ENCODE data around the gene FRMD4A.

DNA sequence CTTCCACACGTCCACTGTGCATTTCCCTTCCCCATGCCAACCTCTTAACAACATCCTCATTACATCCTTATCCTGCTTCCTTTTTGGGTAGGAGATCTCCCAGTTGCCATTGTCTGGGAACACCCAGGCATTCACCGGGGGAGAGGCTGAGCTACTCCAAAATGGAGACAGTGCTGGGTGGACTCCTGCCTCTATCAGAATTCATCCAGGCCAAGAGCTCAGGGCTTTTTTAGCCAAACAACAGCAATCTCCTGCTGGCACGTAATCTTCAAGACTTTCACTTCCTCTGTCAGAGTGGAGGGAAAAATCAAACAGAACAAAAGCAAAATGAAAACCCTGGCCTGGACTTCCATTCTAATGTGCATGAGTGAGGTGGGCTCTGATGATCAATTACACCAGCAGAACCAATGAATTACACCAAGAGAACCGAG lies 499.0 kb downstream of the FRMD4A start:
- no peak for TF ChIP-seq POLR2A (IDR thresholded peaks at IDR 0.05)
- no peak for TF ChIP-seq EP300 (IDR thresholded peaks at IDR 0.05)
- TF ChIP-seq, protein P1, sequence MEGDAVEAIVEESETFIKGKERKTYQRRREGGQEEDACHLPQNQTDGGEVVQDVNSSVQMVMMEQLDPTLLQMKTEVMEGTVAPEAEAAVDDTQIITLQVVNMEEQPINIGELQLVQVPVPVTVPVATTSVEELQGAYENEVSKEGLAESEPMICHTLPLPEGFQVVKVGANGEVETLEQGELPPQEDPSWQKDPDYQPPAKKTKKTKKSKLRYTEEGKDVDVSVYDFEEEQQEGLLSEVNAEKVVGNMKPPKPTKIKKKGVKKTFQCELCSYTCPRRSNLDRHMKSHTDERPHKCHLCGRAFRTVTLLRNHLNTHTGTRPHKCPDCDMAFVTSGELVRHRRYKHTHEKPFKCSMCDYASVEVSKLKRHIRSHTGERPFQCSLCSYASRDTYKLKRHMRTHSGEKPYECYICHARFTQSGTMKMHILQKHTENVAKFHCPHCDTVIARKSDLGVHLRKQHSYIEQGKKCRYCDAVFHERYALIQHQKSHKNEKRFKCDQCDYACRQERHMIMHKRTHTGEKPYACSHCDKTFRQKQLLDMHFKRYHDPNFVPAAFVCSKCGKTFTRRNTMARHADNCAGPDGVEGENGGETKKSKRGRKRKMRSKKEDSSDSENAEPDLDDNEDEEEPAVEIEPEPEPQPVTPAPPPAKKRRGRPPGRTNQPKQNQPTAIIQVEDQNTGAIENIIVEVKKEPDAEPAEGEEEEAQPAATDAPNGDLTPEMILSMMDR (IDR thresholded peaks at IDR 0.05) = no peak
- TF ChIP-seq POLR2AphosphoS5 (IDR thresholded peaks at IDR 0.05) = no peak
